ENCODE measurements around the gene AKAP5. TPM values are rescaled to one million over a fixed set of nuclear protein-coding genes. Genes with fewer than 3 reads are reported as not detected.
A peak's percentile ranks its signal among the peaks of the same experiment; 100 is the strongest.

AKAP5 gene
- total RNA-seq, 1 experiment from 2014 or later: 3.0 TPM

- Mint-ChIP-seq H3K36me3 (no peaks in the 10 kb centered on the region), H3K27ac (peak overlapping the region; percentile 77), H3K4me3 (no peak overlapping the region), H3K27me3 (ENCODE audit: low read depth) (no peaks in the 10 kb centered on the region), H3K4me1 (peaks cover 49% of the 10 kb centered on the region), H3K9me3 (no peaks in the 10 kb centered on the region)
- ATAC-seq (peak; percentile 51; the same call in 1 of the 2 replicates), DNase-seq (ENCODE audit: low spot score) (peak; percentile 63)
- ChIA-PET CTCF (interaction anchor here (0.7 to 2.2 kb wide), 35 partner anchors 9 to 324 kb away, joined by 3 to 17 read pairs (median 3); partner anchors contain the start of genes AKAP5 and HSPA2), POLR2A (interaction anchor here (0.6 kb wide), 1 partner anchor 9 kb away, joined by 4 read pairs; no protein-coding TSS in a partner anchor)
- TF ChIP-seq CTCF (IDR thresholded peaks at IDR 0.05) (peak; percentile 73), ZNF671 (CRISPR knock-in tag; IDR thresholded peaks at IDR 0.05) (no peak), OVOL2 (CRISPR knock-in tag; IDR thresholded peaks at IDR 0.05; ENCODE audit: borderline replicate concordance) (no peak), EMX1 (CRISPR knock-in tag; IDR thresholded peaks at IDR 0.05) (no peak)
Observed at GRCh38 chr14:64510825-64511671, 45.7 kb downstream of the AKAP5 start.

GRCh38 chr14:64513271-64513670, 48.0 kb downstream of the AKAP5 start:
- no peaks in the 10 kb centered on the region for H3K36me3 Mint-ChIP-seq
- ATAC-seq: no peak
- H3K27ac Mint-ChIP-seq: no peak overlapping the region
- peaks cover 31% of the 10 kb centered on the region for H3K4me1 Mint-ChIP-seq
- POLR2A ChIA-PET: no interaction called here
- CTCF ChIA-PET: no interaction called here
- TF ChIP-seq SOX15 (CRISPR knock-in tag; IDR thresholded peaks at IDR 0.05) (no peak), ZNF232 (CRISPR knock-in tag; IDR thresholded peaks at IDR 0.05) (no peak), TCF7 (CRISPR knock-in tag; IDR thresholded peaks at IDR 0.05; ENCODE audit: low read depth) (no peak), TP53 (CRISPR knock-in tag; IDR thresholded peaks at IDR 0.05) (no peak), ETV6 (CRISPR knock-in tag; IDR thresholded peaks at IDR 0.05) (no peak), ZBTB43 (CRISPR knock-in tag; IDR thresholded peaks at IDR 0.05) (no peak), ATF1 (CRISPR knock-in tag; IDR thresholded peaks at IDR 0.05) (no peak), TEAD4 (CRISPR knock-in tag; IDR thresholded peaks at IDR 0.05) (no peak), E2F1 (CRISPR knock-in tag; IDR thresholded peaks at IDR 0.05) (no peak), ZNF416 (CRISPR knock-in tag; IDR thresholded peaks at IDR 0.05) (no peak), MYBL2 (CRISPR knock-in tag; IDR thresholded peaks at IDR 0.05) (no peak), FOXJ3 (CRISPR knock-in tag; IDR thresholded peaks at IDR 0.05; ENCODE audit: borderline replicate concordance) (no peak), FOXK1 (CRISPR knock-in tag; IDR thresholded peaks at IDR 0.05) (no peak), GTF2I (CRISPR knock-in tag; conservative IDR thresholded peaks at IDR 0.05) (no peak), KAT7 (CRISPR knock-in tag; IDR thresholded peaks at IDR 0.05; ENCODE audit: borderline replicate concordance) (no peak)
- H3K4me3 Mint-ChIP-seq: no peak overlapping the region
- H3K27me3 Mint-ChIP-seq (ENCODE audit: low read depth): no peaks in the 10 kb centered on the region
- no peaks in the 10 kb centered on the region for H3K9me3 Mint-ChIP-seq
- no peak for DNase-seq (ENCODE audit: low spot score)

- ATAC-seq (no peak), DNase-seq (ENCODE audit: low spot score) (no peak)
- H3K27me3 Mint-ChIP-seq (ENCODE audit: low read depth): no peaks in the 10 kb centered on the region
- no peaks in the 10 kb centered on the region for H3K36me3 Mint-ChIP-seq
- ChIA-PET CTCF (no interaction called here), POLR2A (interaction anchor here (1.0 kb wide), 1 partner anchor 25 kb away, joined by 5 read pairs; the partner anchor contains the start of gene HSPA2)
- H3K4me1 Mint-ChIP-seq: peaks cover 17% of the 10 kb centered on the region
- TF ChIP-seq NFATC4 (CRISPR knock-in tag; IDR thresholded peaks at IDR 0.05): no peak
- no peak for TF ChIP-seq ZNF512 (CRISPR knock-in tag; IDR thresholded peaks at IDR 0.05; ENCODE audit: borderline replicate concordance)
- no peak for TF ChIP-seq NFE2L1 (CRISPR knock-in tag; IDR thresholded peaks at IDR 0.05)
- TF ChIP-seq ZNF396 (CRISPR knock-in tag; IDR thresholded peaks at IDR 0.05; ENCODE audit: borderline replicate concordance): no peak
- no peak overlapping the region for H3K4me3 Mint-ChIP-seq
- H3K9me3 Mint-ChIP-seq: no peaks in the 10 kb centered on the region
- no peak overlapping the region for H3K27ac Mint-ChIP-seq
Observed at GRCh38 chr14:64515053-64515452, 49.8 kb downstream of the AKAP5 start.
